ENCODE results near the gene MED27. TPM values are rescaled to one million over a fixed set of nuclear protein-coding genes. Genes with fewer than 3 reads are reported as not detected.

MED27 gene
- total and polyA plus RNA-seq, 9 of the 15 experiments (the other 6 are each of a cell fraction or from before 2014, with no cell fraction given): 24.4 to 91.0 (median 36.1) TPM

GRCh38 chr9:132114102-132114707 is 34.5 kb upstream of the MED27 start (continued):
- TF ChIP-seq ZBTB7A (IDR thresholded peaks at IDR 0.05; ENCODE audit: borderline replicate concordance, control insufficient read depth, low read depth, low read length): no peak
- TF ChIP-seq TFAP4 (CRISPR knock-in tag; IDR thresholded peaks at IDR 0.05; ENCODE audit: borderline replicate concordance): peak; percentile 93
- no peak for TF ChIP-seq KDM2B (CRISPR knock-in tag; IDR thresholded peaks at IDR 0.05)
- peak in 1 of 2 experiments; percentile 16; a peak in 1 of 4 replicates for TF ChIP-seq RAD21 (CRISPR knock-in tag; conservative IDR thresholded peaks at IDR 0.05 in 1 of 2, IDR thresholded peaks at IDR 0.05 in 1 of 2)
- no peak for TF ChIP-seq NR4A1 (CRISPR knock-in tag; IDR thresholded peaks at IDR 0.05)
- TF ChIP-seq NR4A1 (tag; IDR thresholded peaks at IDR 0.05): no peak
- no peak for TF ChIP-seq SMAD3 (CRISPR knock-in tag; conservative IDR thresholded peaks at IDR 0.05)
- TF ChIP-seq MLLT1 (IDR thresholded peaks at IDR 0.05): no peak
- TF ChIP-seq CBFB (CRISPR knock-in tag; IDR thresholded peaks at IDR 0.05): no peak
- TF ChIP-seq ZKSCAN8 (CRISPR knock-in tag; IDR thresholded peaks at IDR 0.05): no peak
- no peak for TF ChIP-seq SMARCC2 (IDR thresholded peaks at IDR 0.05; ENCODE audit: low read depth)
- no peak for TF ChIP-seq ZBTB11 (CRISPR knock-in tag; IDR thresholded peaks at IDR 0.05)
- no peak for TF ChIP-seq CC2D1A (IDR thresholded peaks at IDR 0.05)
- TF ChIP-seq CCNT2 (IDR thresholded peaks at IDR 0.05; ENCODE audit: borderline replicate concordance, extremely low read depth, insufficient read length, low read depth, low read length): no peak
- TF ChIP-seq IFI16 (CRISPR knock-in tag; IDR thresholded peaks at IDR 0.05): no peak
- no peak for TF ChIP-seq ZNF717 (CRISPR knock-in tag; IDR thresholded peaks at IDR 0.05)
- TF ChIP-seq HBP1 (CRISPR knock-in tag; IDR thresholded peaks at IDR 0.05): no peak
- TF ChIP-seq ZNF311 (CRISPR knock-in tag; IDR thresholded peaks at IDR 0.05): no peak
- no peak for TF ChIP-seq KLF6 (CRISPR knock-in tag; IDR thresholded peaks at IDR 0.05; ENCODE audit: borderline replicate concordance)
- no peak for TF ChIP-seq ETV6 (IDR thresholded peaks at IDR 0.05; ENCODE audit: borderline replicate concordance in 1 of 2, low read depth in 2 of 2, low read length in 1 of 2)
- peak; percentile 75; the same call in 1 of the 2 replicates for TF ChIP-seq ETV6 (CRISPR knock-in tag; IDR thresholded peaks at IDR 0.05; ENCODE audit: borderline replicate concordance)

Data from K562 (cell line).